IPS-18c (cell line): ENCODE measurements around the gene SDF4.

Experiments
- H3K4me3 ChIP-seq: 2 replicates; pipeline ENCODE4 v1.7.0; 2013; ENCODE audit warnings: low read depth, mild to moderate bottlenecking, low read length, moderate library complexity; ENCODE audit not compliant: insufficient read depth
- H3K9me3 ChIP-seq: one replicate; pipeline ENCODE4 v1.6.1; 2013; ENCODE audit warnings: mild to moderate bottlenecking, low read length, moderate library complexity; ENCODE audit not compliant: control insufficient read depth, insufficient read depth

SDF4 gene

DNA sequence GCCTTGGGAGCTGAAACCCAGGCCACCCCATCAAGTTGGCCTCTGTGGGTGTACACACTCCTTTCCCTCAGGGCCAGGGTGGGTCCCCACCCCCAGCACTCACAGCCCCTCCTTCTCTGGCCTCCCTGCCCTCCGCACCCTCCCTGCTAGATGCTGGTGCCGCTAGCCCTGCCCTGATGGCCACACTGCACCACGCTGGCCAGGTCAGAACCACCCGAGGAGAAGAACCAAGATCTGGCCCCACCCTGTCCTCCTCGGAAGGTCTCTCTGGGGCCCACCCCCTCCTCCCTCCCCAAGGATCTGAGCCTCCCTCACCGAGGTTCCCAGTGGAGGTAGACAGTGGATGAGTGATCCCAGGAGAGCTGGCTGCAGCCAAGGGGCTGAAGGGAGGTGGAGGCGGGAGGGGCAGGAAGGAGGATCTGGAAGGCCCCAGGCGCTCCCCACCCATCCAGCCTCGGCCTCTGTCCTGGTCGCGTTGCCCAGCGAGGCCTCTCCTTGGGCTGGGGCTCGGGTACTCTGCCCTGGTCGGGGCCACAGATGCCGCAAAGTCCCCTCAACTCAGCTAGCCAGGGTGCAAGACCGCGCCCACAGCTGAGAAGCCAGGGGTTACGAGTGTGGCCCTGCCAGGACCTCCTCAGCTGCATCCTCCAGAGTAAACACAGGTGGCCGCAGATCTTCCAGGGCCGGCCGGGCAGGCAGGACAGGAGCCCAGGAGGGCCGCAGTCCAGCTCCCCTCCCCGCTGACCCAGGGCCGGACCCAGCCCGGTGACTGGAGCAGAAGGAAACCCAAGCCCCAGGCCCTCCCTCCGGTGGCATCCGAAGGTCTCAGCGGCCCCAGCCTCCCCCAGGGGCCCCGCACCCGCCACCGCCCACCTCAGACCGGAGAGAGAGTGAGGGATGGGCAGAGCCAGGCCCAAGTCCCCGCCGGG, 5.4 kb upstream of the SDF4 start:
- Histone ChIP-seq H3K9me3 (peaks cover 6% of the 10 kb centered on the region), H3K4me3 (no peak overlapping the region)

DNA sequence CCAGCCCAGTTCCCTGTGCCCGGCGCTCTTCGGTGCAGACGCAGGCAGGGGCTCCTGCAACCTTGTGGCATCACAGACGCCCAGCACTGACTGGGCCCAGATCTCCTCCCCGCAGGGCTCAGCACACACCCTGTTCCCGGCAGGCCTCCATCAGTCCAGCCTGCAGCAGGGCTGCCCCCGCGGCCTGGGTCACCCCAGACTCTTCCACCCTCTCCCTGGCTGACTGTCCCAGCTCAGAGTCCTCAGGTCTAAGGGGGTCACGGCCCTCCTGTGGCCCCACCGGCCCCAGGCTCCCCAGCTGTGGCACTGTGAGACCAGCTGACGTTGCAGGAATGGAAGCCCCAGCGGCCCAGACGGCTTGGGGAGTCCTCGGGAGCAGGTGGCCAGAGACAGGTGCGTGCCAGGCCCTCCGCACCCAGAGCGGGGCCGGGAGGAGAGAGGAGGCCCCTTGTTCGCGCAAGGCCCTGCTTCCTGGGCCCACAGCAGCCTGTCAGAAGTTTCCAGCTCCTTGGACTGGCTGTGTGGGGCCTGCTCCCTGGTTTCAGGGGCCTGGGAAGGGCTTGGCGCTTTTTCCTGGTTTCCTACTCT, 4.5 kb upstream of the SDF4 start:
- Histone ChIP-seq H3K9me3 (peaks cover 6% of the 10 kb centered on the region), H3K4me3 (no peak overlapping the region)

DNA sequence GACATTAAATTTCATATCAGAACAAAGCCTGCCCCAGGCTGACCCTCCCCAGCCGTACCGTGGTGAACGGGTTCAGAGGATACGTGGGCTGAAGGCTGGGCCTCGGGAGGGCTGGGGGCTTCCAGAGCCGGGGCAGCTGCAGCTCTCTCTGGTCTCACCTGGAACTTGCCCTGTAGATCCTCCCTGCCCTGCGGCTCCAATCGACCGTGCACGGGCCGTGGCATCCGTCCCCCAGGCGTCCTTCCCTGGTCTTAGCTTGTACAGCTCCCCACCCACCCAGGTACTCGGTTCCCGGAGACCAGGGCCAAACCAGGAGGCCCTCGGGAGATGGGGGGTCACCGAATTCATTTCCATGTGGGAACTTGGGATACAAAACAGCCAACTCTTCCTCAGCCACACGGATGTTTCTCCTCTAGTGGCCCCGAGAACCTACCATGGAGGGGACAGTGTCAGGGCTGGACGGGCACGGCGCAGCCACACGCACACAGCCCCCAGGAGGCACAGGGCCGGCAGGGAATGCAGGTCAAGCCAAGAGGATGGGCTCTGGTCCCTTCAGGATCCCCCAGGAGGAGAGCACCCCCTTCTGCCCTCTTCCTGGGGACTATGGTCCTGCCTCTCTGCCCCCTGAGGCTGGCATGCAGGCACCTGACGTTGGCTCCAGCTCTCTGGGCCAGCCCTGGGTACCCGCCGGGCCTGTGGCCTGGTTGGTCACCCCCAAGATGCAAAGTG, 3.4 kb upstream of the SDF4 start:
- peaks cover 6% of the 10 kb centered on the region for H3K9me3 ChIP-seq
- H3K4me3 ChIP-seq: no peak overlapping the region

DNA sequence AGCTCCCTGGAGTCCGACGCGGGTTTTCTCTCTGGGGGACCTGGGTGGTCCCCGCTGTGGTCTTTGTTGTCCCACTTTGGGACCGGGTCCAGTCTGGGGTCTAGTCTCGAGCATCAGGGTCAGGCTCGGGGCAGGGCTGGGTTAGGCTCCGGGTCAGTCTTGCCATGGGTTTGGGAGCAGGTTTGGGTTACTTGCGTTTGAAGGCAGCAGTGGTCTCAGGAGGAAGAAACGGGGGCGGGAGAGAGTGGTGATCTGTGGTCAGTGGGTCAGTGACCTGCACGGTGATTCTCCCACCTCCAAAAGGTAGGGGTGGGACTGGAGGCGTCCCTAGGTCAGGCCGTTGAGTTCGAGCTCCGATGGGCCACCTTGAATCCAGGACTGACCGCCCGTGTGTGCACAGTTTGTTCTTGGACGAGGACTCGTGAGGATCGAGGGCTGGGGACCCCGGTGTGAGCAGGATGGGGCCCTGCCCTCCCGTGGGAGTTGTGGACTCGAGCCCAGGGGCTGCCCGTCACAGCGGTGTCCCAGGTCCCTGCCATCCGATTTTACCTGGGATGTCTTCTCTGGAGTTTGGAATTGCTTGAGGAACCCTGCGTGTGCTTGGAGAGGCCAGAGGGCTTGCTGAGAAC, 2.5 kb upstream of the SDF4 start:
- Histone ChIP-seq H3K9me3 (peaks cover 6% of the 10 kb centered on the region), H3K4me3 (no peak overlapping the region)

DNA sequence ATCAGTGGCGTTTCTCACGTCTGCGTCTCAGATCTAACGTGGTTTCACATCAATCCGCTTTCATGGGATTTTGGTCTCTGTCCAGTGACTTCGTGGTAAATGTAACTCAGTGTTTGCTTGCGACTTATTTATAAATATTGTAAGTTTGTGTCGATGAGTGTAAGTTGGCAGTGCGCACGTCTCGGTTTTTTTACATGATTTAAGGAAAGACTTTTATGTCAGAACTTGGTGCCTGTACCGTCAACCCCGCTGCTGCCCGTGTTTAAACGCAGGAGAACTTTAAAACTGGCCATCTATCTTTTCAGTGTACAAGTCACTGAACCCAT, 1.7 kb upstream of the SDF4 start:
- no peak overlapping the region for H3K4me3 ChIP-seq

DNA sequence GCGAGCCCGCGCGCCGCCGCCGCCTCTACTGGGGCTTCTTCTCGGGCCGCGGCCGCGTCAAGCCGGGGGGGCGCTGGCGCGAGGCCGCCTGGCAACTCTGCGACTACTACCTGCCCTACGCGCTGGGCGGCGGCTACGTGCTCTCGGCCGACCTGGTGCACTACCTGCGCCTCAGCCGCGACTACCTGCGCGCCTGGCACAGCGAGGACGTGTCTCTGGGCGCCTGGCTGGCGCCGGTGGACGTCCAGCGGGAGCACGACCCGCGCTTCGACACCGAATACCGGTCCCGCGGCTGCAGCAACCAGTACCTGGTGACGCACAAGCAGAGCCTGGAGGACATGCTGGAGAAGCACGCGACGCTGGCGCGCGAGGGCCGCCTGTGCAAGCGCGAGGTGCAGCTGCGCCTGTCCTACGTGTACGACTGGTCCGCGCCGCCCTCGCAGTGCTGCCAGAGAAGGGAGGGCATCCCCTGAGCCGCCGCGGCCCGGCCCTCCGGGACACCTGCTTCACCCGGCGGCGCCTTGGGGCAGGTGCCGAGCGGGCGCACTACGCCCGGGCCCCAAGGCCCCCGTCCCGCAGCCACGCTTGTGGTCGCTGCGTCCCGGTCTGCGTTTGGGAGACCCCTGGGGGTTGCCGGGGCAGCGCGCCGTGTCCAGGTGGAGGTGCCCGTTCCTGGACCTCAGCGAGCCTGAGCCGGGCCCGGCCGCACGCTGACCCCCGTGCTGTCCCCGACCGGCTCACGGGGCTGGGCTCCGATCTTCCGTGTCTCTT, 1.2 kb upstream of the SDF4 start:
- 0 out of 2 replicates have a peak overlapping the region, but pooled peaks have one; percentile 9 for H3K4me3 ChIP-seq
- peaks cover 6% of the 10 kb centered on the region for H3K9me3 ChIP-seq

More for the DNA sequence above, 1.7 kb upstream of the SDF4 start:
- peaks cover 6% of the 10 kb centered on the region for H3K9me3 ChIP-seq

DNA sequence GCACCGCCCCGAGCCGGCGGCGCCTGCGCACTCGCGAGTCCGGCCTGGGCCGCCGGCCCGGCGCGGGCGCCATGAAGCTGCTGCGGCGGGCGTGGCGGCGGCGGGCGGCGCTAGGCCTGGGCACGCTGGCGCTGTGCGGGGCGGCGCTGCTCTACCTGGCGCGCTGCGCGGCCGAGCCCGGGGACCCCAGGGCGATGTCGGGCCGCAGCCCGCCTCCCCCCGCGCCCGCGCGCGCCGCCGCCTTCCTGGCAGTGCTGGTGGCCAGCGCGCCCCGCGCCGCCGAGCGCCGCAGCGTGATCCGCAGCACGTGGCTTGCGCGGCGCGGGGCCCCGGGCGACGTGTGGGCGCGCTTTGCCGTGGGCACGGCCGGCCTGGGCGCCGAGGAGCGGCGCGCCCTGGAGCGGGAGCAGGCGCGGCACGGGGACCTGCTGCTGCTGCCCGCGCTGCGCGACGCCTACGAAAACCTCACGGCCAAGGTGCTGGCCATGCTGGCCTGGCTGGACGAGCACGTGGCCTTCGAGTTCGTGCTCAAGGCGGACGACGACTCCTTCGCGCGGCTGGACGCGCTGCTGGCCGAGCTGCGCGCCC, 501 bp upstream of the SDF4 start, which contains the start of gene B3GALT6:
TSS of gene B3GALT6 (plus strand) at position 30 of the 588 bp plus-strand sequence. CDS start at position 72, 42 bp downstream.
- peaks cover 6% of the 10 kb centered on the region for H3K9me3 ChIP-seq
- H3K4me3 ChIP-seq: peak within 1 kb of the TSS; percentile 98

DNA sequence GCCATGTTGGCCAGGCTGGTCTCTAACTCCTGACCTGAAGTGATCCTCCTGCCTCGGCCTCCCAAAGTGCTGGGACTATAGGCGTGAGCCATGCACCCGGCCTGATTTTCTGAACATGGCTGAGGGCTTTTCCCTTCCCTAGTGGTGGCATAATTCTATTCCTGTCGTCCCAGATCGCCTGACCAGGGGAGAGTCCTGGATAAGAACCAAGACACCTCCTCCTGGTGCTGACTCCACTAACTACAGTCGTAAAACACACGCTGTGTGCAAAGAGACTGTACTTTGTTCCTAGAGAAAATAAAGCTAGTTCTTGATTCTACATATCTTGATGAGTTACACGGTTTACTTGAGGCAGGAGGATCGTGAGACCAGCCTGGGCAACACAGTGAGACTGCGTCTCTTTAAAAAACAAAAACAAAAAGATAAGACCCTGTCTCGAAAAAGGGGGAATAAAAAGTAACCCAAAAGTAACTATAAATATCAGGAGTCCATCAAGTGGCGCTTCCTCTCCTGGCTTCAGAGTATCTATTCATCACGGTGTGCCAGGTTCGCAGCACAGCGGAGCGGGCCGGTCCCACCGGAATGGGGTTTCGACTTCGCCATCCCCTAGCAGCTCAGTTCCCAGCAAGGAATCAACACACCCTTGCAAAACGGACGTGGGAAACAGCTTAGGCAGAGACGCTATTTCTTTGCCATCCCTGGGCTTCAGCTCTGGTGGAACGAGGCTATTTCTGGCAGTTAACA, 973 bp downstream of the SDF4 start:
- peak overlapping the region; percentile 98 for H3K4me3 ChIP-seq
- H3K9me3 ChIP-seq: peaks cover 6% of the 10 kb centered on the region

DNA sequence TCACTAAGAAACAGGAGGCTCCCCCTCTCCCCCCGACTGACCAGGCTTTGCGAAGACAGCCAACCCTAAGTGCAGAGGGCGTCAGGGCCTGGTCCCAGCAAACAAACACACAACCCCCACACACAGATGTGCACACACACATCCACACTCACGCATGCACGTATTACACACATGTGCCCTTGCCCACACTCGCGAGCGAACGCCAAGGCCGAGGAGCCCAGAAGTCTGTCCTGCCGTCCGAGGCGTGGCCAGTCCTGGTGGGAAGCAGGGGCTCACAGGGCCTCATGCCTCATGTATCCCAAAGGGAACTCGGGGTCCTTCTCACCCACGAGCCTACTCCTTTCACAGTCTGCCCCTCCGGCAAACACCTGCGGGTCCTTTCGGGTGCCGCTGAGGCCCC, 2.0 kb downstream of the SDF4 start:
- no peak overlapping the region for H3K4me3 ChIP-seq
- peaks cover 6% of the 10 kb centered on the region for H3K9me3 ChIP-seq

DNA sequence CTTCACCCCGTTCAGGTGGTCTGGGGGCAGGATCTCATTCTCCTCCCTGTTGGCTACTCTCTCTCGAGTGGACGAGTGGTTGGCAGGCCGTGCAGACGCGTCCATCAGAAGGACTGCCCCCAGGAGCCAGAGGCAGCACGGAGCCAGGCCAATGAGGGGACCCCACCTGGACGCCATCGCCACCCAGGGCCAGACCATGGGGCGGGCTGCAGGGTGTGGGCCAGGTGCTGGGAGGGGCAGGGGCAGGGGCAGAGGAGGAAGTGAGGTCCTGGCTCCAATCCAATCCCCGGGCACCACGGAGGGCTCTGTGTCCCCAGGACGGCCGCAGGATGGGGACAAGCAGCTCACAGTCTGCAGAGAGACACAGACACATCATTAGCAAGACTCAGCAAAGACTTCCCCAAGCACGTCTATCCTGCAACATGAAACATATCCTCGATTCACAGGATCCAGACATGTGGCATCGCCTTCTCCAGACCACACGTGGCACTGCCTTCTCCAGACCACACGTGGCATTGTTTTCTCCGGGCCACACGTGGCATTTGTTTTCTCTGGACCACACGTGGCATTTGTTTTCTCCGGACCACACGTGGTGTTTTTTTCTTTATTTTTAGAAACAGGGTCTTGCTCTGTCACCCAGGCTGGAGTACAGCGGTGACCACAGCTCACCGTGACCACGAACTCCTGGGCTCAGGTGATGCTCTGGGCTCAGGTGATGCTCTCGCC, 3.0 kb downstream of the SDF4 start:
- peaks cover 6% of the 10 kb centered on the region for H3K9me3 ChIP-seq
- no peak overlapping the region for H3K4me3 ChIP-seq

DNA sequence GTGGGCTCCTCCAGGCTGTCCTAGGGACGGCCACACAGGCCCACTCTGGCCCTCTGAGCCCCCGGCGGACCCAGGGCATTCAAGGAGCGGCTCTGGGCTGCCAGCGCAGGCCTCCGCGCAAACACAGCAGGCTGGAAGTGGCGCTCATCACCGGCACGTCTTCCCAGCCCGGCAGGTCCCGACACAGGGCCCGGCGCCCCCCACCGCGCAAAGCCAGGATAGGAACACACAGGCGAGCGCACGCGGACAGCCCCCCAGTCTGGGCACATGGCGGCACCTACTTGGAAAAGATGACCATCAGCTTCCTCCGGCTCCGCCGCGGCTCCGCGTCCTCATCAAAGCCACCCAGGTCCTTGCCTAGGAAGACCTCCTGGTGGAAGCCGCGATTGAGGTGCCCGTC, 3.6 kb downstream of the SDF4 start:
- Histone ChIP-seq H3K9me3 (peaks cover 6% of the 10 kb centered on the region), H3K4me3 (no peak overlapping the region)

DNA sequence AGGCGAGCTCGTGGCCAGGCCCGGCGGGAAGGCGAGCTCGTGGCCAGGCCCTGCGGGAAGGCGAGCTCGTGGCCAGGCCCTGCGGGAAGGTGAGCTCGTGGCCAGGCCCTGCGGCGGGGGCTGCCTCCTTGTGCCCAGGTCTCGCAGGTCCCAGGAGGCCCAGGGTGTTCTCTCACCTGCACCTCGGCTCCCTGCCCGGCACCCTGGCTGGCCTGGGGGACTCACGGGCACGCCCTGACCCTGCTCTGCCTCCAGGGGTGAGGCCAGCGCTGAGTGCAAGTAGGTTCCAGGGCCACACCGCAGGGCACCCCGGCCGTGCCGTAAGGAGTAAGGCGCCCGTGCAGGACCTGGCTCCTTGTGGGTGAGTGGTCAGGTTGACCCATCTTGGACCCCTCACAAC, 4.4 kb downstream of the SDF4 start:
- H3K4me3 ChIP-seq: no peak overlapping the region
- peaks cover under 1% of the 10 kb centered on the region for H3K9me3 ChIP-seq

DNA sequence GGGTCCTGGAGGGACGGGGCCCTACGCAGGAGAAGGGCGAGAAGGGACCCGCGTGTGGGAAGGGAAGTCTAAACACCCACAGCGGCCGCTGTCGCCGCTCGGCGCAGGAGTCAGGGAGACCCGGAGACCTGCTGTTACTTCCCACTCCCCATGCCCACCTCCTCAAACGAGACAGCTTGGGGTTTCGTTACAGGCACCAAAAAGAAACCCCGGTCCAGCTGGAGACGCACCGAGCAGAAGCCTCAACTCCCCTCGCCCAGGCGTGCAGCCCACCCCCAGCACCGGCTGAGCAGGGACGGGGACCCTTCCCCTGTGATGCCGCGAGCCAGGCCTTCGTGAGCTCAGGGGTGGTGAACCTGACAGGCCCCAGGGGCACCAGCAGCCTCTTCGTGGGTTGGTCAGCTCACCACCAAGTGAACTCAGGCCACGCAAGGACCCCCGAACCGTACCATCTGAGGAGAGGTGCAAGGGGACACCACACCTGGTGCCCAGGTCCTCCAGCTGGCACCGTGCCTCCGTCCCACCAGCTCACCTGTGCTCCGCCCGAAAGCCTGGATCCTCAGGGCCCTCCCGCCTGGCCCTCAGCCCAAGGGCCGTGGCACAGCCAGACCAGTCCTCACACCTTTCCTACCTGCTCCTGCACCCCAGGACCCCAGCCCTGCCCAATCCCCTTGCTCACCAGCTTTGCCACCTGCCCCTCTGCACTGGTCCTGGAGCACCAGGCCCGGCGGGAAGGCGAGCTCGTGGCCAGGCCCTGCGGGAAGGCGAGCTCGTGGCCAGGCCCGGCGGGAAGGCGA, 5.0 kb downstream of the SDF4 start:
- no peaks in the 10 kb centered on the region for H3K9me3 ChIP-seq
- H3K4me3 ChIP-seq: no peak overlapping the region

DNA sequence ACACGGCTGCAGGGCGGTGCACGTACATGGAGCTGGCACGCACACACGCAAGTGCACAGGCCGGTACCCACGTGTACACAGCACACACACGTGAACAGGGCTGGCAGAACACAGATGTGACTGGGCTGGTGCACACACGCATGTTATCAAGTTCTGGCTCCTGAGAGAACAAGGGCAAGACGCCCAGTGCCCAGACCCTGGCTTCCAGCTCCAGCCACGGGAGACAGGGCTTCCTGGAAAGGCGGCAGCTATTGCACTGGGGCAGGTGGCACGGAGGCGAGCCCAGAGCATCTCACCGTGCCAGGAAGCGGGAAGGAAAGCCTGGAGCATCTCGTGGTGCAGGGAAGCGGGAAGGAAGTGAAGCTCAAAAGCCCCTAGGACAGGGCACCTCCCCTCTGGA, 5.9 kb downstream of the SDF4 start:
- Histone ChIP-seq H3K4me3 (no peak overlapping the region), H3K9me3 (no peaks in the 10 kb centered on the region)
